HCT116 (cell line): ENCODE data around the gene NUP210.

Experiments used
- EZH2 ChIP-seq: fragments of 200-600 bp; sonication (generic); IDR thresholded peaks from 2 replicates; pipeline ENCODE4 v1.6.1; 2017; ENCODE audit warnings: antibody characterized with exemption, mixed run types
- EZH2phosphoT487 ChIP-seq: fragments of 200-600 bp; IDR thresholded peaks from 2 replicates; pipeline ENCODE4 v1.6.1; 2018; ENCODE audit warnings: antibody characterized with exemption, borderline replicate concordance
- FOSL1 ChIP-seq: IDR thresholded peaks from 2 replicates; pipeline ENCODE4 v1.6.1; 2012; ENCODE audit warnings: low read depth
- POLR2A ChIP-seq: IDR thresholded peaks from 2 replicates; pipeline ENCODE4 v1.7.0; 2011; ENCODE audit warnings: borderline replicate concordance; ENCODE audit not compliant: insufficient read depth, insufficient read length; ENCODE audit errors: extremely low read depth
- POLR2AphosphoS5 ChIP-seq: IDR thresholded peaks from 2 replicates; pipeline ENCODE4 v1.6.1; 2011; ENCODE audit warnings: mild to moderate bottlenecking, low read depth, low read length, moderate library complexity
- SIN3A ChIP-seq: IDR thresholded peaks from 2 replicates; pipeline ENCODE4 v1.6.1; 2012; ENCODE audit warnings: low read depth
- TCF7L2 ChIP-seq: IDR thresholded peaks from 2 replicates; pipeline ENCODE4 v1.7.0; 2011; ENCODE audit warnings: borderline replicate concordance, inconsistent platforms; ENCODE audit not compliant: insufficient read depth, insufficient read length; ENCODE audit errors: extremely low read depth
- YY1 ChIP-seq: IDR thresholded peaks from 2 replicates; pipeline ENCODE4 v1.6.1; 2011; ENCODE audit warnings: low read length, low read depth, moderate library complexity, mild to moderate bottlenecking; ENCODE audit not compliant: insufficient replicate concordance; ENCODE audit errors: extremely low read depth
- TF ChIP-seq, protein P1 (sequence below), 3 experiments: fragments of 200-600 bp in 1 of 3; sonication (generic) in 1 of 3; IDR thresholded peaks in 2 of 3; conservative IDR thresholded peaks in 1 of 3; 2 replicates each; pipeline ENCODE4 v1.5.1; 2012 to 2017; ENCODE audit warnings: low read depth in 2 of 3, low read length in 2 of 3, antibody characterized with exemption in 1 of 3, borderline replicate concordance in 1 of 3, control low read depth in 1 of 3, mild to moderate bottlenecking in 1 of 3, mixed read lengths in 1 of 3, mixed run types in 1 of 3, moderate library complexity in 1 of 3; ENCODE audit not compliant: insufficient read depth in 1 of 3

DNA sequence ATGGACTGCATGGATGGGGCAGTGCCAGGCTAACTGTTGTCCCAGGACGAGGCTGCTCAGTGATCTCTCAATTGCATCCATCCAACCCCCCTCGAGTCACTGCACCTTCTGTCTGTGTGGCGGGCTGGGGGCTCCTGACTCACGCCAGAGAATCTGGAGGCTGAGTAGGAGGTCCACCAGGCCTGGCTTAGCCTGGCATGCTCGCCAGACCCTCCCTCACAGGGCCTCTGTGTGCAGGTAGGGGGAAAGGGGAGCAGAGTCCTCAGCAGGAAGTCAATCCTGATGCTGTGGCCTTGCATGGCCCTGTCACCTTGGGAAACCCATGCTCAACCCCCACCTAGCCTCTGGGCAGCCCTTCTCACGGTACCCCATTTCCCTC, 140.6 kb downstream of the NUP210 start:
- TF ChIP-seq, protein P1, sequence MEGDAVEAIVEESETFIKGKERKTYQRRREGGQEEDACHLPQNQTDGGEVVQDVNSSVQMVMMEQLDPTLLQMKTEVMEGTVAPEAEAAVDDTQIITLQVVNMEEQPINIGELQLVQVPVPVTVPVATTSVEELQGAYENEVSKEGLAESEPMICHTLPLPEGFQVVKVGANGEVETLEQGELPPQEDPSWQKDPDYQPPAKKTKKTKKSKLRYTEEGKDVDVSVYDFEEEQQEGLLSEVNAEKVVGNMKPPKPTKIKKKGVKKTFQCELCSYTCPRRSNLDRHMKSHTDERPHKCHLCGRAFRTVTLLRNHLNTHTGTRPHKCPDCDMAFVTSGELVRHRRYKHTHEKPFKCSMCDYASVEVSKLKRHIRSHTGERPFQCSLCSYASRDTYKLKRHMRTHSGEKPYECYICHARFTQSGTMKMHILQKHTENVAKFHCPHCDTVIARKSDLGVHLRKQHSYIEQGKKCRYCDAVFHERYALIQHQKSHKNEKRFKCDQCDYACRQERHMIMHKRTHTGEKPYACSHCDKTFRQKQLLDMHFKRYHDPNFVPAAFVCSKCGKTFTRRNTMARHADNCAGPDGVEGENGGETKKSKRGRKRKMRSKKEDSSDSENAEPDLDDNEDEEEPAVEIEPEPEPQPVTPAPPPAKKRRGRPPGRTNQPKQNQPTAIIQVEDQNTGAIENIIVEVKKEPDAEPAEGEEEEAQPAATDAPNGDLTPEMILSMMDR (IDR thresholded peaks at IDR 0.05 in 2 of 3, conservative IDR thresholded peaks at IDR 0.05 in 1 of 3; ENCODE audit: borderline replicate concordance in 1 of 3, insufficient read depth in 1 of 3, low read depth in 2 of 3, low read length in 2 of 3), result no peak
- TF ChIP-seq EZH2, result no peak
- no peak for TF ChIP-seq POLR2A
- no peak for TF ChIP-seq POLR2AphosphoS5
- TF ChIP-seq SIN3A, result no peak
- TF ChIP-seq FOSL1, result no peak
- TF ChIP-seq EZH2phosphoT487, result no peak
- no peak for TF ChIP-seq YY1
- no peak for TF ChIP-seq TCF7L2
